HG02970 (cell line): ENCODE measurements around the gene IHH.

Experiments used
- ATAC-seq: cut with Tn5 transposase; IDR thresholded peaks from one replicate; pipeline ENCODE4 v1.9.1; 2021; ENCODE audit warnings: mild to moderate bottlenecking, moderate library complexity, moderate number of reproducible peaks; ENCODE audit not compliant: unreplicated experiment, low FRiP score

IHH gene

DNA sequence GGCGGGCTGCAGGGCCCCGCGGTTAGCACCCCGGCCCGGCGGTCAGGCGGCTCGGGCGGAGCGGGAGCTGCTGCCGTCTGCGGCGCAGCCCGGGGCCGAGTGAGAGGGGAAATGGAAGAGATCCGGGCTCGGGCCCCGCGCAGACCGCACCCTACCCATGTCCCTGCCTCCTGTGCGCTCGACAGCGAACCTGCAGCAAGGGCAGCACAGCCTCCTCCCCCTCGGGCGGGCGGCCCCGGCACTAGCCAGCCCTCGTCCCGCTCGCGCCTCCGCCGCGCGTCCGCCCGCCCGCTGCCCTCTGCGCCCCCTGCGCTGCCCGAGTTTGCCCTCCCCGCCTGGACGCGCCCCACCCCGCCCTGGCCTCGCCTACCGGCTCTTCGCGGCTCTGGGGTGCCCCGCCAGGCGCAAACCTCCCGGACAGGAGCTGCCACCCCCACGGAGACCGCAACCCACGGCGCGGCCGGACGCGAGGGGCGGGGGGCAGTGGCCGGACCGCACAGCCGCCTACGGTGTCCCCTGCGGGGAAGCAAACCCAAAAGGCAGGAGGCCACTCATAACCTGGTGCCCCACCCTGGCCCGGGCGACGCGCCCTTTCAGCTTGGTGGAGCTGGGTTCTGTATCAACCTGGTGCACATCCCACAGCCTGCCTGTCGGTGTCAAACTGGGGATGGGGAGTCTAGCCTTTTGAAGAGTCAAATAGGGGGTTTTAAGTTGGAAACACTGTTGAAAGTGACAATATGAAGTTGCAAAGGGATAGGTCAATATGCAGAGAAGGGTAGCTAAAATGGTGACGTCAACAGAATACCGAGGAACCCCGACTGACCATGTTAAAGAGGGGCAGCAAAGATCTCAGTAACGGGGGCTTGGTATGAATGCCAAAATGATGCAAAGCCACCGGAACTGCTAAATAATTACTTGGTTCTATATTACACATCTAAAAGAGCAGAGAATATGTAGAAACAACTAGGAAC is at the start of gene IHH:
IHH (minus strand) TSS at position 101 of the 971 bp plus-strand sequence. CDS start 454 bp downstream, outside the sequence.
- no peak for ATAC-seq

DNA sequence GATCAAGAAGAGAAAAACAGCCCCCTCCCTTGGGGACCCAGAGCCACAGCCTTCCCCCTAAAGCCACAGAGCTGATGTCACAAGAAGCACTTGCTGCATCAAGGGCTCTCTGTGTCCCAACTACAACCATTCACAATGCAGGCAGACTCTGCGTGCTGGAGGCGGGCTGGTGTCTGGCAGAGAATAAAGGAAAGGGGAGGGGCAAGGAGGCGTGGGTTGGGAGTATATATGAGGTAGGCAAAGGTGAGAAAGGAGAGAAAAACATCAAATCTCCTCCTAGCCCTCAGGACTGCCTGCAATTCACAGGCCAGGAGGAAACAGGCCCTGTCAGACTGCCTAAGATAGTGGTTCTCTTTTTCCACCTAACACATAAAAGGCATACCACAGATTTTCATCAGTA is 48.8 kb upstream of the IHH start:
- ATAC-seq, result no peak

DNA sequence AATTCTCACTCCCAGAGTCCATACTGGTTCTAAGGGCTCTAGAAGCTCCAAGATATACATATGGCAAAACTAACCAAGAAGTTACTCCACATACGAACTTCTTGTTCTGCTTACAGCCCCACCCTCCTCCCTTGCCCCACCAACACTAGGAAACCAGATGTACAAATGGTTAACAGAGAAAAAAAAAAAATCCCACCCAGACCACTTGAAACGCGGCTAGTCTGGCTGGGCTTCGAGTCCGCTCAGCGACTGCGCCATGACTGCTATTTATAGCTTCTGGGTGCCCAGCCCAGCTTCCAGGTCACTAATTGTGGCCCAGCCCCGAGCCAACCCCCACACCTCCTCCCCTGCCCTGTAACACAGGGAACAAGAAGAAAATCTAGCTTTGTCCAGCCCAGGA is 47.0 kb upstream of the IHH start:
- no peak for ATAC-seq

DNA sequence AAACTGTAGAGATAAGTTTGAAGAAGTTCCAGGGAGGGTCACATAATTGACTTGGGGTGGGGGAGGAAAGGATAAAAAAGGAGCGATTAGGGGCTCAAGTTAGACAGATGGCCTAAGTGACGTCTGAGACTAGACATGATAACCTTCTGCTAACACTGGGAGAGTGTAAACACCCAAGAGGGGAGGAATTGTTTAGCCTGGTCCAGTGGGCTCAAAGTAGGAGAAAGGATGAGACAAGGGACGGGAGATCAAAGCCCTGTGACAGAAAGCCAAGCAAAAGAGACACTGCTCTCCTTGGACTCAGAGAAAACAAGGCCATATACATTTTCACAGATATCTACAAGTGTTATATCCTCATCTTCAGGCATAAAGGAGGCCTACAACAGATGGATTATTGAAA is 45.5 kb upstream of the IHH start:
- no peak for ATAC-seq

DNA sequence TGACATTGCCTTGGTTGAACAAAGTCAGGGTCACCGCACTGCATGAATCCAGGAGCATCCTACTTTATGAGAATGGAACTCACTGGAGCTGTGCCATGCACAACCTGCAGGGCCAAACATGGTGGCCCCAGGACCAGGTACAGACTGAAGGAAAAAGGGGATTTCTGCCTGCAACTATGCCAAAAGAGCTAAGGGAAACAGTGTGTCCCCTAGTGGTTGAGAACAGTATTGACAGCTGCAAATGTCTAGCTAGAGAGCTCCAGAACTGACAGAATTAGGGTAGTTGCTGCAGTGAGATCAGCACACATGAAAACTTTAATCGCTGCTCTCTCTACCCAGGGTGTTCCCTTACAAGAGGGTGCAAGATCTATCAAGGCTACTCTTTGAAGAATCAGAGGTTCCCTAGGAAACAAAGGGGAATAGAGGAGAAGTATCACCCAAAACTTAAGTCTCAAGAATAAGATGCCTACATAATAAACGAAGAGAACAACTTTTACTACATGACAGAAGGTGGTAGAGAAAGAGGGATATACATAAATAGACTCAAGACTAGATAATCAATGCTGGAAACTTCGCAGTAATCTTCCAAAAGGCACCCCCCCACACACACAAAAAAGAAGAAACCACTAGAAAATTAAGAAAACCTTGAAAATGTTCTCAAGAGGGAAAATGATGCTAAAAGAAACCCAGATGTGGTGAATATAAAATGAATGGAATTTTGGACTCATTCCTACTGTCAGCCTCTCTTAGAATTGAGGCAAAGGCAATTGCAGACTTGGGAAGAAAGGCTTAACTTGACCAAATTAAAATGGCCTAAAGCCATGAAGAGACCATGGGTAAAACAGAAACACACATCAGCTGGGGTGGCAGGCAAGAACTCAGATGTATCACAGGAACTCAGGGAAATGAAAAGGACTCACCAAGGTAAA is 43.6 kb upstream of the IHH start:
- ATAC-seq, result no peak

DNA sequence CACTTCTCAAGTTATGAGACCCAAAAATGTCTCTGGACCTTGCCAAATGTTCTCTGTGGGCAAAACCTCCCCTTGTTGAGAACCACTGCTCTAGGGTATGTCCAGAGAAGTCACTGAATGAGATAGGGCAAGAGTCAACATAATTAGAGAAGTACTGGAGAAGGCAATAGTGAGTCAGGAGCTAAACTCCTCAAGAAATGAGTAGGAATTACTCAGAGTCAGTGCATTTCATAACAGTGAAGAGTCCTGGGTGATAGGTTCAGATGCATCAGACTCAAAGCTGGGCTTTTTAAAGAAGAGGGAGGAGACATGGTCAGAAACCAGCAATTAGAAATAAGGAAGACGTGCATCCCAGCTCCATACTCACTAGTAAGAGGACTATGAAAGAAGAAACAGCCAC is 38.6 kb upstream of the IHH start:
- no peak for ATAC-seq

DNA sequence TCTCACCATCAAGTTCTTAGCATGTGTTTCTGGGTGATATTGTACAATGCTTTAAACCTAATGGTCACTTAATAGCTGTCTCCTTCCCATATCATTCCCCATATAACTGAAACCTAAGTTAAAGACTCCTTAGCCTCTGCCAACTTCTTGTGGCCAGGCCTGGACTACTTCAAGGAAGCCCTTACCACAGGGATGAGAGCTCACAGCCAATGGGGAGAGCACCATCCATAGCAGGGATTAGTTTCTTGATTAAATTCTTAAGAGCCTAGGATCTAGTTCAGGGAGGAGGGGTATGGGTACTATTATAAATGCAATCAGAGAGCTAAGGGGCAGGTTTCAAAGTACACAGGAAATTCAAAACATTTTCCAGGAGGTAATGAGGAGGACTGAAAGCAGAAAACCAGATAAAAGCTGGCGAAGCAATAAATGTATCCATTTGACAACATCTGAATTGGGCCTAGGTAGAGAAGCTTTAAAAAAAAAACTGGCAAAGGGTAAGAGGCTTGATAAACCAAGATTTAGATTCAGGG is 34.8 kb upstream of the IHH start:
- no peak for ATAC-seq

DNA sequence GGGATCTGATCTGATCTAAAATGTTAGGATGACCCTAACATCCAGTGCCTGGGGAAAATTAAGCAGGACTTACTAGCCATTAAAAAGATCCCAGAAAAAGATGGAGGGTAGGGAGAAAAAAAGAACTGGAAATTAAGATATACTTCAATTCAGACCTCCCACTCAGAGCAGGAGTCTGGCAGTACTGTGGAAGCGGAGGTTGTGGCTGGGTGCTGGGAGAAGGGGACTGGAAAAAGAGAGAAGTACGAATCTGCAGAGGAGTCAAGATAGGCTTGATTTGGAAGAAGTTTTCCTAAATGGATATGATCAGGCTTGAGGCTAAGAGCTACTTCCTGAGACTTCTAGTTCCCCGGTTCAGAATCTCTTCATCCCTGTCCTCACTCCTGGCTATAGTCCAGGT is 33.5 kb upstream of the IHH start:
- ATAC-seq, result no peak

DNA sequence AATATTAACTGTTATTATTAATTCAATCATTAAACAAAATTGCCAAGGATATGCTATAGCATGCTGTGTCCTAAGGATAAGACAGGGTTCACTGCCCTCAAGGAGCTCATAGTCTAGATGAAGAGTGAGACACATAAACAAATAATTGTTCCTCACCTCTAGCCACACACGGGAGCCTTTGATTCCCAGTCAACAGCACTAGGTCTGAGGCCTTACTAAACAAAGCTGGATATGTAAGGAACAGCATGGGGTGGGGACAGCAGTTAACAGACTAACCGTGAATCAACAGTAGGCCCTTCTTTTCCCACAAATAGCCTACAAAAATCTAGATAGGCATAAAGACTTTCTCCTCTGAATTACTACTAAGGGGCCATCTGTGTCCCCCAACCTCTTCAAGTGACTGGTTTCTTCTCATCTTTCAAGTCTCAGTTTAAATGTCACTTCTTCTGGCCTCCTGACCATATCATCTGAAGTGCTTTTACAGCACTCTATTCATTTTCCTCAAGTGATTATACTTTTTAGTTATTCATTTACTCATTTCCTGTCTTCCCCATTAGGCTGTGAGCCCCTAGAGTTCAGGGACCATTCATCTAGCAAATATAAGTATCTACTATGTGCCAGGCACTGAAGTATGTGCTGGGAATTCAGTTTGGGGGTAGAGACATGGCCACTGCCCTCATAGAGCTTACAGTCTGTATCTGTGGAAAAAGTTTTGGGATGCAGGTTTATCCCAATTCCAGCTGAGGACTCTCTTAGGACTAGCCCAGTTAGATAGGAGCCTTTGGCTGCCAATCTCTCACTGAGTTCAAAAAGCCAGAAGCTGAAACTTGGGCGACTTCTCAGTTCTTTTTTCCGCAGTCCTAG is 29.9 kb upstream of the IHH start:
- no peak for ATAC-seq

DNA sequence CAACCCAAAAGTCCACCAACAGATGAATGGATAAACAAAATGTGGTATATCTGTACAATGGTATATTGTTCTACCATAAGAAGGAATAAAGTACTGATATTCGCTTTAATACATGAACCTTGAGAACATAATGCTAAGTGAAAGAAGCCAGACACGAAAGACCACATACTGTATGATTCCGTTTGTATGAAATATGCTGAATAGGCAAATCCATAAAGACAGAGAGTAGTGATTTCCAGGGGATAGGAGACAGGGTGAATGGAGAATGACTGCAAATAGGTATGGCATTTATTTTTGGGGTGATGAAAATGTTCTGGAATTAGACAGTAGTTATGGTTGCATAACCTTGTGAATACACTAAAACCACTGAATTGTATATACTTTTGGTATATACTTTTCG is 28.6 kb upstream of the IHH start:
- no peak for ATAC-seq

DNA sequence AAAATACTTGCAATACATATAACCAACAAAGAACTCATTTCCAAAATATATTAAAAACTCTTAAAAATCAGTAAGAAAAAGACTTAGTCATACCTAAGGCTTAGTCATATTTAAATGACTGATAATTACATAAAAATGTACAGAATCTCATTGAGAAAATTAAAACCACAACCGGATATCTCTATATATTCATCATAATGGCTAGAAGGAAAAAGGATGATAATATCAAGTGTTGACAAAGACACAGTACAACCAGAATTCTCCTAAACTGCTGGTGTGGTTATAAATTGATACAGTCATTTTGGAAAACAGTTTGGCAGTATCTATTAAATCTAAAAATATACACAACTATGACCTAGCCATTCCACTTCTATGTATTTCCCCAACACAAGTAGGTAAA is 27.1 kb upstream of the IHH start:
- ATAC-seq, result no peak

DNA sequence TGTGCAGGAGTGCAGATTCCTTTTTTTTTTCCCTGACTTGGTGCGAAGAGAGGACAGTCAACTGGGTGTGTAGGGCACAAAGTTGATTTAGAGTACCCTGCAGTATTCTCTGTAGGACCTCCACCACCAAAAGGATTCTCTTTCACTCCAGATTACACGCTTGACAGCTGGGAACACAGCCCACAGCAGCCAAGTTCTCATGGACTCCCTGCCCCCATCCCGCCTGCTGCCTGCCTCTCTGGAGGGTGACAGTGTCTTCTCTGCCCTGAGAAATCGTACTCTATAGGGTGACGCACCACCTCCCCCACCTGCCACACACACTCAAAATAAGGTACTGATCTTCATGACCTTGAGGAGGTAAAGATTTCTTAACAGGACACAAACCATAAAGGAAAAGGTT is 26.6 kb upstream of the IHH start:
- ATAC-seq, result no peak

DNA sequence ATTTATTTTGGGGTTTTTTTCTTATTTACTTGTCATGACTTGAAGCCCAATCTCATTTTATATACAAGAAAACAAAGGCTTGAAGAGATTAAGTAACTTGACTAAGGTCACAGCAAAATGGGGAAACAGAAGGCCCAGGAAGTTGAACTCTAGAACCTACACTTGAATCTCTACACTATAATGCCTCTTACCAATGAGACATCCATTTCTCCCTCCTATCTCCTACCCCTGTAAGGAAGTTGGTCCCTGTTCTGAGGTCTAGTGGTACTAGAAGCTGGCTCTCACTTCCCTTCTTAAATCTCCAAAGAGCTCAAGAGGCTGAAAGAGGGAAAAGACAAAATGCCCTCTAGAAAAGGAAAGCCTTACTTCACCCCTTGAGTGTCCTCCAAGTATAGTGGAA is 25.5 kb upstream of the IHH start:
- ATAC-seq, result no peak

DNA sequence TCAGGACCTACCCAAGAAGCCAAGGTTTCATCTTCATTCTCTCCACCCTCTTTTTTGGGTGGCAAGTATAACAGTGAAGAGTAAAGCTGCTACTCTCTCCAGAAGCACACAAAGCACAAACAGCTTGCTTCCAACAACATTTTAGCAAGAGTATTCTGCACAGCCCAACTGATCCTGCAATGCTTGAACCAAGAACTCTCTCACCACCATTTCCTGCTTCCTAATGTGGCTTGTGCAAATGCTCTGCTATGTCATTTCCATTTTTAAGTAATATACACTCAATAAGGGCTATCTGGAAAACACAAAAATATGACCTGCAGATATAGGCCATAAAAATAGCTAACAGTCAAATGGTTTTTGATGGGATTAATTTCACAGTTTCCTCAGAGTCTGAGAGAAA is 24.1 kb upstream of the IHH start:
- no peak for ATAC-seq

DNA sequence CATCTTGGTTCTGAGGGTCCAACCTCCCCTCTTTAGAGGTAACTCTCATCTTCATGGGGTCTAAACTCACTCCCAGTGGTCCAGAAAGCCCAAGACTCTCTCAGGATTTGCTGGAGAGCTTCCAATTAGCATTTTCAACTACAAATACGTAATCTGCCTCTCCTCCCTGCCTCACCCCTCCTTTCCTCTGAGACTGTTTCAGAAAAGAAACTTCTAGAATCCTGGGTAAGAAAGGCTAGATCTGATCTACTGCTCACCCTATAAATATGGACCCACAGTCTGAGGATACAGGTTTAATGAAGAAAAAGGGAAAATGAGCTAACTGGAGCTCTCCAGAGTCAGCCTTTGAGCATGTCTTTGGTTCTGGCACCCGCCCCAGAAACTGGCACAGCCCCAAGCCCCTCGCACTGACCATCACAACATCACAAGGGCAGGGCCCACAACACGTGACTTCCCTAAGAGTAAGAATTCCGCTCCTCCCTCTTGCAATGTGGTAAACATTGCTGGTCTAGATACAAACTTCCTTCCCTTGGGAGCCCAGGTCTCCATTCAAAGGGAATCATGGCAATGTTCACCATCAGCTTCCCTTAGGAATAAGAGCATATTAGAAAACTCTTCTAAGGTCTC is 21.7 kb upstream of the IHH start:
- no peak for ATAC-seq

DNA sequence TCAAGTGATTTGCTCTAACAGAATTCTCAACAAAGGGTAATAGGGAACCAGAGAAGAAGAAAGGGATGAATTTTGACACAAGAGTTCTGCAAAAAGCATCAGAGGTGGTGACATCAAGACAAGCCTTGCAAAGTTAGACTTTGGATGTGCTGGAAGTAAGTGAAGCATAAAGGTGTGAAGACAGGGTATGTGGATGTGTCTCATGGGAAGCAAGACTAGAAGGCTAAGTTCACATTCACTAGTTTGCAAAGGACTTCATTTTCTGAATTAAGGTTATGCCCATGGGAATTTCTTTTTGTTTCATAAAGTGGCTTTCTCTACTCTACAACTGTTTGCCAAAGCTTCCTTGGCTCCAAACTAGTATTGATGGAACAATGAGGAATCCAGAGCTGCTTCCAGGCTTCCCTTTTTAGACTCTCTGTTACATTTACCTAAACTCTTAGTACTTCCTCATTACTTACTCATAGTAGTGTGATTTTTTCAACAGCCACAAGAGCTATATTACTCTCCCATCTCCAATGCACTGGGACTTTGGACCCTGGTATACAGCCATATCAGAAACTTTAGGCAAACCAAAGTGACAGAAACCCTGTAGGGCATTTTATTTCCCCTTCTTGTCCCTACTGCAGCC is 21.1 kb upstream of the IHH start:
- no peak for ATAC-seq

DNA sequence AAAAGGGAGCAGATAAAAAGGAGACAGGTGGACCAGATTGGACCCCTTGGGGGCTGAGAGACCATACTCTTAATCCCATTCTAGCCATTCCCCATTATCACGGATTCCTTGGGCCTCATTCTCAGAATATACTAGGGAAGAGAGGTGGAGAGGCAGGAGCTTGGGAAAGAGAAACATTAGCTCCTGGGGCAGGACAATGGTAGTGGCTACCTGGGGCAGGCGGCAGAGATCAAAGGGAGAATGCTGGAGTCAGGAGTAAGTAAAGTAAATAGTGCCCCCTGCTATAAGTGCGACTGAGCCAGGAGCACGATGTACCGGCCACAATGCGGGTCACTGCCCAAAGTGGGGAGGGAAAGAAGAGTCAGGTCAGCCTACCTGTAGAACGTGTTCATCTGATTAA is 20.4 kb upstream of the IHH start:
- ATAC-seq, result no peak

DNA sequence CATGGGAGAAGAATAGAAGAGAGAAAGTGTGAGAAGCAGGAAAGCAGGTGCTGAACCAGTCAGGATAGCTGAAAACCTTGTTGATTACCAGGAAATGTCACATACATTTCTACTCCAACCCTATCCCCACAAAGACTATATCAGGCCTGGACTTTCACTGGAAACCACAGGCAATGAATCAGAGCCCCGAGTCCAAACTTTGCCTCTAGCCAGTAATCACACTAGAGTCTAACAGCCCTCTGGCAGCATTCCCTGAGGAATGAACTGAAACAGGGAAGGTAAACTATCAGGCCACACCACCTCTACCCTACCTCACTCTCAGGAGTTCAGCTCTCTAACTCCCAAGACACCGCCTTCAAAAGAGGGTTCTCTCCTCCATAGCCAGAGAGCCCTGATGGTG is 18.7 kb upstream of the IHH start:
- ATAC-seq, result no peak

DNA sequence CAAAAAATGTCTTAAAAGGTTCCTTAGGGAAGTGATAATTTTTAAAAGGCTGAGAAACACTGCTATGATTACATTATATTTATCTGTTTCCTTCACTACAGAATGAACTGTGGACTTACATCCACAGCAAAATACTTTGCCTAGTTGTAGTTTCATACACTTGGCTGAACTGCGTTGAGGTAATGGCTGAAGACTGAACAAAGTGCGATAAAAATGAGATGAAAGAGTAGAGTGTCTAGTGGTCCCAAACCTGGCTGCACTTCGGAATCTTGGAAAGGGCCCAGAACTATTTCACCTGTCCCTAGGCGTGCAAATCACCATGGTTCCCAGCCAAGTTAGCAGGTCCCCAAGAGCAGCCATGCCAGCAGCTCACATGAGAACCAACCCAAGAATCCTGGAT is 18.2 kb upstream of the IHH start:
- ATAC-seq, result no peak
